SH-SY5Y (cell line): Measurements from ENCODE around the gene GDF7.

Experiments
- GATA2 ChIP-seq: IDR thresholded peaks from 2 replicates; pipeline ENCODE4 v1.6.1; 2011; ENCODE audit warnings: mild to moderate bottlenecking, low read depth, low read length
- GATA3 ChIP-seq: IDR thresholded peaks from 2 replicates; pipeline ENCODE4 v1.6.1; 2011; ENCODE audit warnings: low read depth, mild to moderate bottlenecking, low read length, moderate library complexity

GRCh38 chr2:20635675-20636584 lies 31.0 kb upstream of the GDF7 start:
- TF ChIP-seq GATA2 (no peak; the same call in 1 of the 2 replicates), GATA3 (no peak)
